ENCODE measurements around the gene PCOLCE2. TPM values are rescaled to one million over a fixed set of nuclear protein-coding genes. Genes with fewer than 3 reads are reported as not detected.

The PCOLCE2 gene
- total and polyA plus RNA-seq, 2 of the 8 experiments (the other 6 are each of a cell fraction or from before 2014, with no cell fraction given) = 11.1 to 12.6 TPM

- Histone ChIP-seq H3K56ac (replicated peaks; ENCODE audit: insufficient read length, low read depth, low read length) (no peak overlapping the region), H3K23me2 (ENCODE audit: low read depth, low read length) (no peaks in the 10 kb centered on the region), H4K20me1 (replicated peaks in 1 of 2; ENCODE audit: control insufficient read depth in 1 of 2, insufficient read depth in 2 of 2, low read length in 2 of 2) (no peaks in the 10 kb centered on the region), H3K4me3 (ENCODE audit: extremely low read depth in 1 of 4, insufficient read depth in 2 of 4, low read depth in 3 of 4, low read length in 4 of 4) (no peak overlapping the region), H3K79me1 (ENCODE audit: low read depth, low read length) (no peaks in the 10 kb centered on the region), H2AK5ac (ENCODE audit: low read depth, low read length) (no peak overlapping the region), H2BK120ac (replicated peaks; ENCODE audit: low read depth, low read length) (no peak overlapping the region), H2BK12ac (ENCODE audit: low read depth, low read length) (no peak overlapping the region), H3K18ac (ENCODE audit: extremely low read depth, low read length) (no peak overlapping the region), H4K8ac (ENCODE audit: extremely low read depth, insufficient read depth, low read length) (no peak overlapping the region), H3K14ac (ENCODE audit: insufficient read length) (no peak overlapping the region), H3K9ac (replicated peaks in 1 of 4; ENCODE audit: extremely low read depth in 1 of 4, low read depth in 3 of 4, low read length in 3 of 4) (no peak overlapping the region), H2AFZ (ENCODE audit: low read length) (no peak overlapping the region), H3K79me2 (ENCODE audit: control insufficient read depth in 1 of 2, insufficient read depth in 2 of 2, low read length in 2 of 2) (no peaks in the 10 kb centered on the region), H2BK15ac (ENCODE audit: low read length) (no peak overlapping the region), H3K9me3 (ENCODE audit: insufficient read depth in 2 of 2, low read depth in 1 of 2, low read length in 1 of 2) (no peaks in the 10 kb centered on the region), H3K23ac (ENCODE audit: insufficient read length) (no peak overlapping the region), H3K4me1 (replicated peaks in 1 of 4; ENCODE audit: control insufficient read depth in 3 of 4, insufficient read depth in 4 of 4, low read length in 3 of 4) (no peaks in the 10 kb centered on the region), H2BK20ac (ENCODE audit: low read length) (no peak overlapping the region), H3K27ac (ENCODE audit: low read depth, low read length) (no peak overlapping the region), H4K5ac (ENCODE audit: insufficient read length, low read depth, low read length) (no peak overlapping the region), H3K4me2 (ENCODE audit: insufficient read depth in 1 of 2, low read depth in 2 of 2, low read length in 2 of 2) (no peak overlapping the region), H2BK5ac (ENCODE audit: low read depth, low read length) (no peak overlapping the region), H3K4ac (replicated peaks; ENCODE audit: insufficient read length, low read depth, low read length) (no peak overlapping the region), H3K27me3 (replicated peaks in 1 of 4; ENCODE audit: control insufficient read depth in 3 of 4, extremely low read depth in 1 of 4, insufficient read depth in 3 of 4, low read length in 3 of 4) (no peaks in the 10 kb centered on the region), H3K36me3 (ENCODE audit: control insufficient read depth in 2 of 4, insufficient read depth in 4 of 4, low read length in 3 of 4) (no peaks in the 10 kb centered on the region), H4K91ac (replicated peaks; ENCODE audit: insufficient read length, low read length) (no peak overlapping the region)
- FAIRE-seq (no peak), DNase-seq (ENCODE audit: low read depth in 1 of 2, low spot score in 2 of 2) (no peak)
- ChIA-PET CTCF (ENCODE audit: partially characterized antibody) (interaction anchor here (1.2 to 2.7 kb wide), 5 partner anchors 10 to 84 kb away, joined by 3 to 16 read pairs (median 3); no protein-coding TSS in a partner anchor), POLR2A (ENCODE audit: partially characterized antibody) (interaction anchor here (0.6 to 1.0 kb wide), 2 partner anchors 24 to 309 kb away, joined by 3 read pairs; partner anchors contain the start of gene PCOLCE2)
- WGBS, 2 experiments (ENCODE audit: extremely low coverage in 1 of 2, insufficient coverage in 1 of 2, insufficient read length in 1 of 2, insufficient replicate concordance in 2 of 2, low coverage in 1 of 2, low lambda C conversion rate in 2 of 2, missing lambda C conversion rate in 1 of 2) = 90% methylated on average over 6 of the region's 6 CpGs; no CpG with 5 or more reads in 1 of the 2 experiments
- TF ChIP-seq ATF3 (IDR thresholded peaks at IDR 0.05; ENCODE audit: insufficient read depth, low read depth, low read length) (no peak), HDAC6 (IDR thresholded peaks at IDR 0.05; ENCODE audit: low read depth, low read length) (no peak), TAF7 (optimal IDR thresholded peaks at IDR 0.05; ENCODE audit: borderline replicate concordance, low read depth, low read length) (no peak), JUN (IDR thresholded peaks at IDR 0.05; ENCODE audit: low read depth, low read length) (no peak), USF2 (IDR thresholded peaks at IDR 0.05; ENCODE audit: low read length) (no peak), CEBPB (IDR thresholded peaks at IDR 0.05; ENCODE audit: low read depth, low read length) (no peak), YY1 (IDR thresholded peaks at IDR 0.05; ENCODE audit: low read depth, low read length) (no peak), CHD1 (IDR thresholded peaks at IDR 0.05; ENCODE audit: low read depth, low read length) (no peak), CBX8 (IDR thresholded peaks at IDR 0.05; ENCODE audit: borderline replicate concordance, low read depth, low read length) (no peak), RNF2 (IDR thresholded peaks at IDR 0.05; ENCODE audit: borderline replicate concordance, low read depth, low read length, missing control alignments, poor library complexity, severe bottlenecking) (no peak)
Observed at GRCh38 chr3:142912402-142913172, 23.7 kb upstream of the PCOLCE2 start.

Data from H1 (cell line).